Liver (tissue), 3 donors: ENCODE measurements around the gene GLI1.

Experiments used
- EGR1 ChIP-seq, 2 donors: IDR thresholded peaks; 2 replicates each; pipeline ENCODE4 v1.6.1; 2016 to 2018; ENCODE audit warnings: antibody characterized with exemption in 2 of 2, low read depth in 2 of 2
- FOXA2 ChIP-seq: IDR thresholded peaks from 2 replicates; pipeline ENCODE4 v1.6.1; 2016; ENCODE audit warnings: antibody characterized with exemption
- RAD21 ChIP-seq, 2 donors: IDR thresholded peaks; 2 replicates each; pipeline ENCODE4 v1.6.1; 2016; ENCODE audit warnings: antibody characterized with exemption in 2 of 2, mild to moderate bottlenecking in 2 of 2
- RXRA ChIP-seq, 2 donors: IDR thresholded peaks; 2 replicates each; pipeline ENCODE4 v1.6.1; 2017 to 2018; ENCODE audit warnings: antibody characterized with exemption in 2 of 2, mild to moderate bottlenecking in 1 of 2
- TAF1 ChIP-seq: conservative IDR thresholded peaks from 2 replicates; pipeline ENCODE4 v1.6.1; 2016; ENCODE audit warnings: antibody characterized with exemption, mild to moderate bottlenecking
- TF ChIP-seq, protein P1 (sequence below): fragments of 150-350 bp; IDR thresholded peaks from 2 replicates; pipeline ENCODE4 v1.5.1; 2017; ENCODE audit warnings: improper control_type of control experiment, low read depth, low read length; ENCODE audit not compliant: missing input control
- TF ChIP-seq, protein P2 (sequence below): IDR thresholded peaks from 2 replicates; pipeline ENCODE4 v1.6.1; 2016; ENCODE audit warnings: antibody characterized with exemption
- TF ChIP-seq, protein P3 (sequence below): IDR thresholded peaks from 2 replicates; pipeline ENCODE4 v1.6.1; 2016; ENCODE audit warnings: antibody characterized with exemption
- TF ChIP-seq, protein P4 (sequence below): IDR thresholded peaks from 2 replicates; pipeline ENCODE4 v1.6.1; 2016; ENCODE audit warnings: antibody characterized with exemption
- TF ChIP-seq, protein P5 (sequence below): IDR thresholded peaks from 2 replicates; pipeline ENCODE4 v1.6.1; 2016; ENCODE audit warnings: antibody characterized with exemption, mild to moderate bottlenecking
- donor health status: healthy.
- donor health status: healthy.

DNA sequence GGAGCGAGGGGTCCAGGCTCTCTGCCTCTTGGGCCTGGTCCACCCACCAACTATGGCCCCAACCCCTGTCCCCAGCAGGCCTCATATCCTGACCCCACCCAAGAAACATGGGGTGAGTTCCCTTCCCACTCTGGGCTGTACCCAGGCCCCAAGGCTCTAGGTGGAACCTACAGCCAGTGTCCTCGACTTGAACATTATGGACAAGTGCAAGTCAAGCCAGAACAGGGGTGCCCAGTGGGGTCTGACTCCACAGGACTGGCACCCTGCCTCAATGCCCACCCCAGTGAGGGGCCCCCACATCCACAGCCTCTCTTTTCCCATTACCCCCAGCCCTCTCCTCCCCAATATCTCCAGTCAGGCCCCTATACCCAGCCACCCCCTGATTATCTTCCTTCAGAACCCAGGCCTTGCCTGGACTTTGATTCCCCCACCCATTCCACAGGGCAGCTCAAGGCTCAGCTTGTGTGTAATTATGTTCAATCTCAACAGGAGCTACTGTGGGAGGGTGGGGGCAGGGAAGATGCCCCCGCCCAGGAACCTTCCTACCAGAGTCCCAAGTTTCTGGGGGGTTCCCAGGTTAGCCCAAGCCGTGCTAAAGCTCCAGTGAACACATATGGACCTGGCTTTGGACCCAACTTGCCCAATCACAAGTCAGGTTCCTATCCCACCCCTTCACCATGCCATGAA lies 11.5 kb downstream of the GLI1 start:
- TF ChIP-seq RXRA (IDR thresholded peaks at IDR 0.05) (no peak), EGR1 (IDR thresholded peaks at IDR 0.05; ENCODE audit: low read depth in 2 of 2) (no peak), RAD21 (IDR thresholded peaks at IDR 0.05) (no peak), TAF1 (no peak), FOXA2 (no peak)
- TF ChIP-seq, protein P1, sequence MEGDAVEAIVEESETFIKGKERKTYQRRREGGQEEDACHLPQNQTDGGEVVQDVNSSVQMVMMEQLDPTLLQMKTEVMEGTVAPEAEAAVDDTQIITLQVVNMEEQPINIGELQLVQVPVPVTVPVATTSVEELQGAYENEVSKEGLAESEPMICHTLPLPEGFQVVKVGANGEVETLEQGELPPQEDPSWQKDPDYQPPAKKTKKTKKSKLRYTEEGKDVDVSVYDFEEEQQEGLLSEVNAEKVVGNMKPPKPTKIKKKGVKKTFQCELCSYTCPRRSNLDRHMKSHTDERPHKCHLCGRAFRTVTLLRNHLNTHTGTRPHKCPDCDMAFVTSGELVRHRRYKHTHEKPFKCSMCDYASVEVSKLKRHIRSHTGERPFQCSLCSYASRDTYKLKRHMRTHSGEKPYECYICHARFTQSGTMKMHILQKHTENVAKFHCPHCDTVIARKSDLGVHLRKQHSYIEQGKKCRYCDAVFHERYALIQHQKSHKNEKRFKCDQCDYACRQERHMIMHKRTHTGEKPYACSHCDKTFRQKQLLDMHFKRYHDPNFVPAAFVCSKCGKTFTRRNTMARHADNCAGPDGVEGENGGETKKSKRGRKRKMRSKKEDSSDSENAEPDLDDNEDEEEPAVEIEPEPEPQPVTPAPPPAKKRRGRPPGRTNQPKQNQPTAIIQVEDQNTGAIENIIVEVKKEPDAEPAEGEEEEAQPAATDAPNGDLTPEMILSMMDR: no peak
- TF ChIP-seq, protein P2, sequence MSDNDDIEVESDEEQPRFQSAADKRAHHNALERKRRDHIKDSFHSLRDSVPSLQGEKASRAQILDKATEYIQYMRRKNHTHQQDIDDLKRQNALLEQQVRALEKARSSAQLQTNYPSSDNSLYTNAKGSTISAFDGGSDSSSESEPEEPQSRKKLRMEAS: no peak
- TF ChIP-seq, protein P3, sequence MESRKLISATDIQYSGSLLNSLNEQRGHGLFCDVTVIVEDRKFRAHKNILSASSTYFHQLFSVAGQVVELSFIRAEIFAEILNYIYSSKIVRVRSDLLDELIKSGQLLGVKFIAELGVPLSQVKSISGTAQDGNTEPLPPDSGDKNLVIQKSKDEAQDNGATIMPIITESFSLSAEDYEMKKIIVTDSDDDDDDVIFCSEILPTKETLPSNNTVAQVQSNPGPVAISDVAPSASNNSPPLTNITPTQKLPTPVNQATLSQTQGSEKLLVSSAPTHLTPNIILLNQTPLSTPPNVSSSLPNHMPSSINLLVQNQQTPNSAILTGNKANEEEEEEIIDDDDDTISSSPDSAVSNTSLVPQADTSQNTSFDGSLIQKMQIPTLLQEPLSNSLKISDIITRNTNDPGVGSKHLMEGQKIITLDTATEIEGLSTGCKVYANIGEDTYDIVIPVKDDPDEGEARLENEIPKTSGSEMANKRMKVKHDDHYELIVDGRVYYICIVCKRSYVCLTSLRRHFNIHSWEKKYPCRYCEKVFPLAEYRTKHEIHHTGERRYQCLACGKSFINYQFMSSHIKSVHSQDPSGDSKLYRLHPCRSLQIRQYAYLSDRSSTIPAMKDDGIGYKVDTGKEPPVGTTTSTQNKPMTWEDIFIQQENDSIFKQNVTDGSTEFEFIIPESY: no peak
- TF ChIP-seq, protein P4, sequence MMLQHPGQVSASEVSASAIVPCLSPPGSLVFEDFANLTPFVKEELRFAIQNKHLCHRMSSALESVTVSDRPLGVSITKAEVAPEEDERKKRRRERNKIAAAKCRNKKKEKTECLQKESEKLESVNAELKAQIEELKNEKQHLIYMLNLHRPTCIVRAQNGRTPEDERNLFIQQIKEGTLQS: no peak
- TF ChIP-seq, protein P5, sequence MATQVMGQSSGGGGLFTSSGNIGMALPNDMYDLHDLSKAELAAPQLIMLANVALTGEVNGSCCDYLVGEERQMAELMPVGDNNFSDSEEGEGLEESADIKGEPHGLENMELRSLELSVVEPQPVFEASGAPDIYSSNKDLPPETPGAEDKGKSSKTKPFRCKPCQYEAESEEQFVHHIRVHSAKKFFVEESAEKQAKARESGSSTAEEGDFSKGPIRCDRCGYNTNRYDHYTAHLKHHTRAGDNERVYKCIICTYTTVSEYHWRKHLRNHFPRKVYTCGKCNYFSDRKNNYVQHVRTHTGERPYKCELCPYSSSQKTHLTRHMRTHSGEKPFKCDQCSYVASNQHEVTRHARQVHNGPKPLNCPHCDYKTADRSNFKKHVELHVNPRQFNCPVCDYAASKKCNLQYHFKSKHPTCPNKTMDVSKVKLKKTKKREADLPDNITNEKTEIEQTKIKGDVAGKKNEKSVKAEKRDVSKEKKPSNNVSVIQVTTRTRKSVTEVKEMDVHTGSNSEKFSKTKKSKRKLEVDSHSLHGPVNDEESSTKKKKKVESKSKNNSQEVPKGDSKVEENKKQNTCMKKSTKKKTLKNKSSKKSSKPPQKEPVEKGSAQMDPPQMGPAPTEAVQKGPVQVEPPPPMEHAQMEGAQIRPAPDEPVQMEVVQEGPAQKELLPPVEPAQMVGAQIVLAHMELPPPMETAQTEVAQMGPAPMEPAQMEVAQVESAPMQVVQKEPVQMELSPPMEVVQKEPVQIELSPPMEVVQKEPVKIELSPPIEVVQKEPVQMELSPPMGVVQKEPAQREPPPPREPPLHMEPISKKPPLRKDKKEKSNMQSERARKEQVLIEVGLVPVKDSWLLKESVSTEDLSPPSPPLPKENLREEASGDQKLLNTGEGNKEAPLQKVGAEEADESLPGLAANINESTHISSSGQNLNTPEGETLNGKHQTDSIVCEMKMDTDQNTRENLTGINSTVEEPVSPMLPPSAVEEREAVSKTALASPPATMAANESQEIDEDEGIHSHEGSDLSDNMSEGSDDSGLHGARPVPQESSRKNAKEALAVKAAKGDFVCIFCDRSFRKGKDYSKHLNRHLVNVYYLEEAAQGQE: no peak
